HEK293 (cell line): ENCODE data around the gene CMC4.

ENCODE experiments used
- CTCF ChIA-PET: fragments of 350-600 bp; formaldehyde crosslinking; extraction: SDS; loops from one replicate; lab custom pipeline; 2021; ENCODE audit warnings: antibody characterized with exemption; lab: Yijun Ruan, JAX
- POLR2A ChIA-PET: fragments of 300-600 bp; formaldehyde crosslinking; extraction: SDS; loops from one replicate; lab custom pipeline; 2020; ENCODE audit warnings: antibody characterized with exemption, inconsistent platforms; lab: Yijun Ruan, JAX
- H3K27ac ChIP-seq: fragments of 200-500 bp; sonication (Bioruptor generic); 2 replicates; pipeline ENCODE4 v1.5.1; 2014; ENCODE audit warnings: low read depth, low read length, control low read depth, inconsistent platforms; ENCODE audit errors: extremely low read depth
- H3K36me3 ChIP-seq, 2 experiments: fragments of 200-500 bp in 1 of 2; sonication (Bioruptor generic) in 1 of 2; 1 replicate in 1 of 2; 2 replicates in 1 of 2; pipeline ENCODE4 v1.5.1; 2014 to 2017; ENCODE audit warnings: inconsistent platforms in 2 of 2, low read length in 2 of 2; ENCODE audit not compliant: control insufficient read depth in 2 of 2, insufficient read depth in 1 of 2
- H3K4me1 ChIP-seq: fragments of 200-500 bp; sonication (Bioruptor generic); 2 replicates; pipeline ENCODE4 v1.5.1; 2014; ENCODE audit warnings: mild to moderate bottlenecking, low read length, inconsistent platforms; ENCODE audit not compliant: control insufficient read depth, insufficient read depth
- H3K4me3 ChIP-seq: 2 replicates; pipeline ENCODE4 v1.5.1; 2011; ENCODE audit warnings: low read depth, mild to moderate bottlenecking, control low read depth, low read length, moderate library complexity
- H3K9me3 ChIP-seq: fragments of 200-500 bp; sonication (Bioruptor generic); 2 replicates; pipeline ENCODE4 v1.5.1; 2014; ENCODE audit warnings: low read depth, low read length, inconsistent platforms; ENCODE audit not compliant: control insufficient read depth, insufficient read depth
- BCL11B ChIP-seq: fragments of 450-650 bp; formaldehyde crosslinking; IDR thresholded peaks from 2 replicates; pipeline ENCODE4 v1.5.1; 2016; ENCODE audit warnings: low read depth, missing biosample characterization, missing genetic modification characterization
- ELK4 ChIP-seq: IDR thresholded peaks from 2 replicates; pipeline ENCODE4 v1.6.1; 2011; ENCODE audit warnings: mild to moderate bottlenecking, low read depth, low read length, borderline replicate concordance
- GLI4 ChIP-seq: fragments of 450-650 bp; formaldehyde crosslinking; IDR thresholded peaks from 2 replicates; pipeline ENCODE4 v1.5.1; 2016; ENCODE audit warnings: missing biosample characterization, missing genetic modification characterization
- HIC1 ChIP-seq: fragments of 450-650 bp; formaldehyde crosslinking; IDR thresholded peaks from 2 replicates; pipeline ENCODE4 v1.5.1; 2016; ENCODE audit warnings: missing biosample characterization, missing genetic modification characterization
- HOXC10 ChIP-seq: sonication (generic); formaldehyde crosslinking; IDR thresholded peaks from 2 replicates; pipeline ENCODE4 v1.8.1; 2023; ENCODE audit warnings: mild to moderate bottlenecking, missing genetic modification reagents
- INSM2 ChIP-seq: fragments of 450-650 bp; formaldehyde crosslinking; IDR thresholded peaks from 2 replicates; pipeline ENCODE4 v1.5.1; 2016; ENCODE audit warnings: missing biosample characterization, missing genetic modification characterization
- KLF16 ChIP-seq: fragments of 450-650 bp; formaldehyde crosslinking; IDR thresholded peaks from 2 replicates; pipeline ENCODE4 v1.5.1; 2017; ENCODE audit warnings: missing biosample characterization, missing genetic modification characterization
- KLF7 ChIP-seq: fragments of 450-650 bp; formaldehyde crosslinking; IDR thresholded peaks from 2 replicates; pipeline ENCODE4 v1.5.1; 2016; ENCODE audit warnings: missing biosample characterization, missing genetic modification characterization, borderline replicate concordance
- PRDM10 ChIP-seq: fragments of 450-650 bp; formaldehyde crosslinking; IDR thresholded peaks from 2 replicates; pipeline ENCODE4 v1.5.1; 2016; ENCODE audit warnings: missing biosample characterization, missing genetic modification characterization
- RBAK ChIP-seq: fragments of 450-650 bp; formaldehyde crosslinking; IDR thresholded peaks from 2 replicates; pipeline ENCODE4 v1.5.1; 2016; ENCODE audit warnings: missing biosample characterization, missing genetic modification characterization
- WT1 ChIP-seq: fragments of 450-650 bp; formaldehyde crosslinking; IDR thresholded peaks from 2 replicates; pipeline ENCODE4 v1.5.1; 2016; ENCODE audit warnings: missing biosample characterization, missing genetic modification characterization
- ZFP37 ChIP-seq: fragments of 450-650 bp; formaldehyde crosslinking; IDR thresholded peaks from 2 replicates; pipeline ENCODE4 v1.5.1; 2016; ENCODE audit warnings: missing biosample characterization, missing genetic modification characterization
- ZIC2 ChIP-seq: fragments of 450-650 bp; formaldehyde crosslinking; IDR thresholded peaks from 2 replicates; pipeline ENCODE4 v1.5.1; 2016; ENCODE audit warnings: missing biosample characterization, missing genetic modification characterization
- ZNF18 ChIP-seq: fragments of 450-650 bp; formaldehyde crosslinking; IDR thresholded peaks from 2 replicates; pipeline ENCODE4 v1.5.1; 2016; ENCODE audit warnings: missing biosample characterization, missing genetic modification characterization
- ZNF184 ChIP-seq: fragments of 450-650 bp; IDR thresholded peaks from 2 replicates; pipeline ENCODE4 v1.5.1; 2018; ENCODE audit warnings: missing biosample characterization, mild to moderate bottlenecking, missing genetic modification characterization
- ZNF398 ChIP-seq: fragments of 450-650 bp; formaldehyde crosslinking; IDR thresholded peaks from 2 replicates; pipeline ENCODE4 v1.5.1; 2017; ENCODE audit warnings: missing biosample characterization, missing genetic modification characterization
- ZNF449 ChIP-seq: fragments of 450-650 bp; formaldehyde crosslinking; IDR thresholded peaks from 2 replicates; pipeline ENCODE4 v1.5.1; 2017; ENCODE audit warnings: missing biosample characterization, mild to moderate bottlenecking, missing genetic modification characterization, moderate library complexity
- ZNF660 ChIP-seq: fragments of 450-650 bp; IDR thresholded peaks from 2 replicates; pipeline ENCODE4 v1.5.1; 2018; ENCODE audit warnings: missing biosample characterization, mild to moderate bottlenecking, missing genetic modification characterization
- ZNF677 ChIP-seq: fragments of 450-650 bp; IDR thresholded peaks from 2 replicates; pipeline ENCODE4 v1.5.0; 2018; ENCODE audit warnings: missing biosample characterization, mild to moderate bottlenecking, missing genetic modification characterization, moderate library complexity

The CMC4 gene

GRCh38 chrX:155026727-155027508 is 44.0 kb downstream of the CMC4 start, which contains the start of gene FUNDC2 (continued):
- TF ChIP-seq PRDM10 (tag by site-specific recombination), result peak; percentile 77
- no peak for TF ChIP-seq HIC1
- no peak for TF ChIP-seq INSM2

- Histone ChIP-seq H3K27ac (peak overlapping the region; percentile 99), H3K4me3 (peak overlapping the region; percentile 72), H3K9me3 (no peaks in the 10 kb centered on the region), H3K36me3 (no peaks in the 10 kb centered on the region; a peak in 1 of 3 replicates), H3K4me1 (peaks cover 2% of the 10 kb centered on the region; the same call in 1 of the 2 replicates)
- ChIA-PET CTCF (interaction anchor here (1.7 kb wide), 1 partner anchor 31 kb away, joined by 4 read pairs; no protein-coding TSS in a partner anchor), POLR2A (interaction anchor here (0.8 to 1.4 kb wide), 9 partner anchors 8 to 46 kb away, joined by 3 to 5 read pairs (median 3); partner anchors contain the start of genes BRCC3, CMC4 and MTCP1)
- TF ChIP-seq GLI4 (tag by site-specific recombination), result no peak
- TF ChIP-seq WT1 (tag by site-specific recombination), result no peak
- no peak for TF ChIP-seq ZNF18 (tag by site-specific recombination)
- no peak for TF ChIP-seq RBAK (tag by site-specific recombination)
- TF ChIP-seq ZNF184 (tag by site-specific recombination), result peak; percentile 56; the same call in 1 of the 2 replicates
- TF ChIP-seq ZNF449, result no peak
- TF ChIP-seq ZIC2 (tag by site-specific recombination), result no peak
- no peak for TF ChIP-seq ZNF677
- TF ChIP-seq KLF16 (tag by site-specific recombination), result no peak
- peak; percentile 100 for TF ChIP-seq ZNF398 (tag by site-specific recombination)
- no peak for TF ChIP-seq ELK4
- TF ChIP-seq BCL11B, result no peak
- no peak for TF ChIP-seq KLF7 (tag by site-specific recombination)
- TF ChIP-seq ZNF660, result no peak
- no peak for TF ChIP-seq ZFP37 (tag by site-specific recombination)
- TF ChIP-seq HOXC10 (CRISPR knock-in tag), result no peak
These were observed 44.6 kb downstream of the CMC4 start for GRCh38 chrX:155026420-155026726.
